Transverse colon (tissue), 4 donors: Measurements from ENCODE around the gene HPDL.

Source experiments
- EP300 ChIP-seq: sonication (generic); formaldehyde crosslinking; IDR thresholded peaks from one replicate; pipeline ENCODE4 v1.6.1; 2017; ENCODE audit warnings: antibody characterized with exemption, low read depth
- POLR2A ChIP-seq: fragments of 450-650 bp; IDR thresholded peaks from one replicate; pipeline ENCODE4 v1.6.1; 2016; ENCODE audit warnings: antibody characterized with exemption, mild to moderate bottlenecking, moderate library complexity
- POLR2AphosphoS5 ChIP-seq, 3 donors: sonication (generic); formaldehyde crosslinking; IDR thresholded peaks; one replicate each; pipeline ENCODE4 v1.6.1; 2016; ENCODE audit warnings: antibody characterized with exemption in 3 of 3
- TF ChIP-seq, protein P1 (sequence below), 5 experiments: fragments of 200-600 bp in 3 of 5; fragments of 450-650 bp in 2 of 5; sonication (generic) in 3 of 5; IDR thresholded peaks; 1 replicate in 2 of 5; 2 replicates in 3 of 5; pipeline ENCODE4 v1.5.1; 2016 to 2017; ENCODE audit warnings: antibody characterized with exemption in 5 of 5, inconsistent platforms in 3 of 5, mild to moderate bottlenecking in 2 of 5, moderate library complexity in 1 of 5

DNA sequence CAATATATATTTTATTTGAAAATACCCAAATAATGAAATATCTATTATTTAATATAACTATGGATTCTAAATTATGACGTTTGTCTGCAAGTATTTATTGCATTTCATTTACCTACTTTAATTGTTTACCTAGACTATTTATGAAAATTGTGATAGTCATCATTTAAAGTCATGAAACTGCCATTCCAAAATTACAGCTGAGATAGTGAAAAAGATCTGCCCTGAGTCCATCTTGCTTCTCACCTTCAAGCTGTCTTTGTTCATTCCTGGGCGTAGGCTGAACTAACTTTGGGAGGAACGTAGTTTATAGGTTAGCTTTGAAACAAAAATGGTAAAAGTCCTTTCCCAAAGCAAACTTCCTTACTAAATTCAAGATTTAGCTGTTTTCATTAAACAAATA, 12.4 kb upstream of the HPDL start:
- no peak for TF ChIP-seq POLR2A
- TF ChIP-seq, protein P1, sequence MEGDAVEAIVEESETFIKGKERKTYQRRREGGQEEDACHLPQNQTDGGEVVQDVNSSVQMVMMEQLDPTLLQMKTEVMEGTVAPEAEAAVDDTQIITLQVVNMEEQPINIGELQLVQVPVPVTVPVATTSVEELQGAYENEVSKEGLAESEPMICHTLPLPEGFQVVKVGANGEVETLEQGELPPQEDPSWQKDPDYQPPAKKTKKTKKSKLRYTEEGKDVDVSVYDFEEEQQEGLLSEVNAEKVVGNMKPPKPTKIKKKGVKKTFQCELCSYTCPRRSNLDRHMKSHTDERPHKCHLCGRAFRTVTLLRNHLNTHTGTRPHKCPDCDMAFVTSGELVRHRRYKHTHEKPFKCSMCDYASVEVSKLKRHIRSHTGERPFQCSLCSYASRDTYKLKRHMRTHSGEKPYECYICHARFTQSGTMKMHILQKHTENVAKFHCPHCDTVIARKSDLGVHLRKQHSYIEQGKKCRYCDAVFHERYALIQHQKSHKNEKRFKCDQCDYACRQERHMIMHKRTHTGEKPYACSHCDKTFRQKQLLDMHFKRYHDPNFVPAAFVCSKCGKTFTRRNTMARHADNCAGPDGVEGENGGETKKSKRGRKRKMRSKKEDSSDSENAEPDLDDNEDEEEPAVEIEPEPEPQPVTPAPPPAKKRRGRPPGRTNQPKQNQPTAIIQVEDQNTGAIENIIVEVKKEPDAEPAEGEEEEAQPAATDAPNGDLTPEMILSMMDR (IDR thresholded peaks at IDR 0.05): no peak
- TF ChIP-seq POLR2AphosphoS5 (IDR thresholded peaks at IDR 0.05): no peak
- TF ChIP-seq EP300: no peak
